Upper lobe of left lung (tissue), 4 donors: ENCODE results near the gene PHC1.

Source experiments
- CTCF ChIP-seq, 6 experiments: fragments of 450-650 bp in 4 of 6; fragments of 200-600 bp in 2 of 6; sonication (generic) in 2 of 6; IDR thresholded peaks; one replicate each; pipeline ENCODE4 v1.5.1; 2016 to 2019; ENCODE audit warnings: antibody characterized with exemption in 6 of 6
- EP300 ChIP-seq, 4 donors: sonication (generic); formaldehyde crosslinking; IDR thresholded peaks; one replicate each; pipeline ENCODE4 v1.5.1; 2017; ENCODE audit warnings: antibody characterized with exemption in 4 of 4, control low read depth in 2 of 4
- POLR2A ChIP-seq, 4 donors: fragments of 450-650 bp; IDR thresholded peaks; one replicate each; pipeline ENCODE4 v1.5.1; 2016 to 2017; ENCODE audit warnings: antibody characterized with exemption in 4 of 4, mild to moderate bottlenecking in 2 of 4
- POLR2AphosphoS5 ChIP-seq, 2 donors: sonication (generic); formaldehyde crosslinking; IDR thresholded peaks; one replicate each; pipeline ENCODE4 v1.5.1; 2017; ENCODE audit warnings: antibody characterized with exemption in 2 of 2

DNA sequence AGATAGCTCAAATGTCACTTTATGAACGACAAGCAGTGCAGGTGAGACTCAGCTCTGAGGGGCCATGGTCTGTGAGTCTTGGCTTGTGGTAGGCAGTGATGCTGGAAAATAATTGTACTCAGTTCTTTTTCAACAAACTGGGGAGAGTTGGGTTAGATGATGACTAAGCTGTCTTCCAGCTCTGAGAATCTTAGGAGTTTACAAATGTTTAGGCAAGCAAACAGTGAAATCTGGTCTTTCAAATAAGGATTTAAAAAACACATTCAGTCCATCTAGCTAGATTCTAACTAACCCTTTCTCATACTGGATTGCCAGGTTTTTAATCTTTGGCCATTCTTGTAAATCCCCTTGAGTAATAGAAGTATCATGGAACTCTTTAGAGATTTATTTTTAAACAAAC is 3.4 kb downstream of the PHC1 start:
- no peak for TF ChIP-seq CTCF (IDR thresholded peaks at IDR 0.05)
- TF ChIP-seq POLR2A (IDR thresholded peaks at IDR 0.05), result no peak
- no peak for TF ChIP-seq POLR2AphosphoS5 (IDR thresholded peaks at IDR 0.05)
- no peak for TF ChIP-seq EP300 (IDR thresholded peaks at IDR 0.05)
